K562 (cell line): Measurements from ENCODE around the gene CLCNKA. TPM values are rescaled to one million over a fixed set of nuclear protein-coding genes. Genes with fewer than 3 reads are reported as not detected.

Experiments used
- ATAC-seq: fragments of 200-7000 bp; cut with Tn5 transposase; 3 replicates; pipeline ENCODE4 v1.9.1; 2020; ENCODE audit warnings: moderate library complexity
- BruUV-seq: library from RNA; stranded (reverse); fragments of 400-500 nt; replicated peaks from 2 replicates; lab custom pipeline; 2021; lab: Mats Ljungman, UMichigan
- CTCF ChIA-PET: fragments of 300-600 bp; formaldehyde crosslinking; extraction: SDS; loops from one replicate; lab custom pipeline; 2021; ENCODE audit warnings: low intra/inter-chr PET ratio; lab: Yijun Ruan, JAX
- POLR2A ChIA-PET: fragments of 300-600, 350-650 bp; sonication (Branson Sonifier 250); formaldehyde crosslinking; extraction: SDS; loops from one replicate; lab custom pipeline; 2021; ENCODE audit warnings: antibody characterized with exemption, inconsistent platforms; lab: Yijun Ruan, JAX
- DNase-seq, 4 experiments: peaks; one replicate each; pipeline versions ENCODE4 v3.0.0 to v3.0.0-alpha.2; 2011 to 2018; ENCODE audit warnings: low spot score in 3 of 4, mixed read lengths in 3 of 4; ENCODE audit errors: extremely low read depth in 1 of 4
- FAIRE-seq: peaks from 2 replicates; lab custom pipeline; 2011; peaks lifted over from hg19 to GRCh38; lab: Jason Lieb, UNC
- H2AFZ ChIP-seq: 2 replicates; pipeline ENCODE4 v1.6.0; 2011; ENCODE audit warnings: low read depth, low read length, control low read depth, inconsistent platforms
- H3K27ac ChIP-seq: fragments of 200-600 bp; 3 replicates; pipeline ENCODE4 v1.8.0; 2011; ENCODE audit warnings: low read depth, mild to moderate bottlenecking, control low read depth, inconsistent platforms, low read length, moderate library complexity, mixed read lengths; ENCODE audit errors: extremely low read depth
- H3K27me3 ChIP-seq, 2 experiments: fragments of 300-600 bp in 1 of 2; 2 replicates in 1 of 2; 3 replicates in 1 of 2; pipeline versions ENCODE4 v1.6.0 to v1.8.0; 2011; ENCODE audit warnings: inconsistent platforms in 2 of 2, low read length in 2 of 2, mild to moderate bottlenecking in 1 of 2, mixed read lengths in 1 of 2, moderate library complexity in 1 of 2; ENCODE audit not compliant: control insufficient read depth in 2 of 2, insufficient read depth in 2 of 2
- H3K36me3 ChIP-seq: fragments of 300-600 bp; 3 replicates; pipeline ENCODE4 v1.8.0; 2011; ENCODE audit warnings: mild to moderate bottlenecking, low read length, inconsistent platforms; ENCODE audit not compliant: control insufficient read depth, insufficient read depth
- H3K4me1 ChIP-seq, 2 experiments: fragments of 200-600 bp in 1 of 2; replicated peaks in 1 of 2; 2 replicates in 1 of 2; 3 replicates in 1 of 2; pipeline versions ENCODE4 v1.5.1 to v1.8.0; 2011; ENCODE audit warnings: inconsistent platforms in 2 of 2, low read length in 2 of 2, mild to moderate bottlenecking in 1 of 2, mixed read lengths in 1 of 2, moderate library complexity in 1 of 2; ENCODE audit not compliant: control insufficient read depth in 2 of 2, insufficient read depth in 2 of 2
- H3K4me2 ChIP-seq: 2 replicates; pipeline ENCODE4 v1.6.1; 2011; ENCODE audit warnings: low read length, control low read depth, inconsistent platforms, mixed read lengths; ENCODE audit not compliant: insufficient read depth
- H3K4me3 ChIP-seq: fragments of 200-600 bp; sonication (generic), shearing (Covaris generic); 2 replicates; pipeline ENCODE4 v1.5.1; 2016; ENCODE audit warnings: control low read depth, inconsistent platforms
- H3K79me2 ChIP-seq: fragments of 200-600 bp; 3 replicates; pipeline ENCODE4 v1.8.0; 2011; ENCODE audit warnings: low read length, inconsistent platforms; ENCODE audit not compliant: control insufficient read depth, insufficient read depth
- H3K9ac ChIP-seq, 2 experiments: 2 replicates each; pipeline versions ENCODE4 v1.6.0 to v1.6.1; 2011; ENCODE audit warnings: low read depth in 2 of 2, low read length in 2 of 2, control low read depth in 1 of 2, inconsistent platforms in 1 of 2, mild to moderate bottlenecking in 1 of 2, mixed read lengths in 1 of 2; ENCODE audit not compliant: insufficient read depth in 1 of 2
- H3K9me1 ChIP-seq: one replicate; pipeline ENCODE4 v1.6.0; 2011; ENCODE audit warnings: inconsistent platforms, mild to moderate bottlenecking, low read length, moderate library complexity; ENCODE audit not compliant: control insufficient read depth, insufficient read depth
- H3K9me3 ChIP-seq: replicated peaks from 2 replicates; pipeline ENCODE4 v1.5.1; 2011; ENCODE audit warnings: low read depth, low read length, inconsistent platforms; ENCODE audit not compliant: control insufficient read depth, insufficient read depth
- H4K20me1 ChIP-seq: replicated peaks from 2 replicates; pipeline ENCODE4 v1.6.1; 2011; ENCODE audit warnings: low read length, inconsistent platforms, mixed read lengths; ENCODE audit not compliant: control insufficient read depth, insufficient read depth
- BRD4 ChIP-seq: fragments of 200-600 bp; sonication (generic); IDR thresholded peaks from 2 replicates; pipeline ENCODE4 v1.6.1; 2017; ENCODE audit warnings: inconsistent platforms
- CBX2 ChIP-seq: fragments of 200-600 bp; sonication (generic); IDR thresholded peaks from one replicate; pipeline ENCODE4 v1.6.1; 2012; ENCODE audit warnings: mild to moderate bottlenecking, low read length, inconsistent platforms; ENCODE audit not compliant: insufficient read depth, poor library complexity, severe bottlenecking
- CREB1 ChIP-seq, 2 experiments: sonication (generic) in 1 of 2; formaldehyde crosslinking in 1 of 2; IDR thresholded peaks; 2 replicates each; pipeline versions ENCODE4 v1.6.1 to v1.8.0; 2012 to 2022; ENCODE audit warnings: inconsistent platforms in 1 of 2, mild to moderate bottlenecking in 1 of 2, missing genetic modification reagents in 1 of 2, moderate library complexity in 1 of 2
- DACH1 ChIP-seq: fragments of 450-650 bp; IDR thresholded peaks from 2 replicates; pipeline ENCODE4 v1.6.1; 2018; ENCODE audit not compliant: partially characterized antibody
- KDM1A ChIP-seq, 2 experiments: fragments of 450-650 bp; IDR thresholded peaks; 2 replicates each; pipeline ENCODE4 v1.6.1; 2016; ENCODE audit warnings: mild to moderate bottlenecking in 2 of 2
- REST ChIP-seq, 2 experiments: fragments of 450-650 bp; formaldehyde crosslinking in 1 of 2; IDR thresholded peaks; 2 replicates each; pipeline versions ENCODE4 v1.4.0 to v1.6.1; 2014 to 2020; ENCODE audit warnings: mild to moderate bottlenecking in 2 of 2, borderline replicate concordance in 1 of 2, low read depth in 1 of 2
- TAF15 ChIP-seq: fragments of 200-400 bp; formaldehyde crosslinking; IDR thresholded peaks from 2 replicates; pipeline ENCODE4 v1.6.1; 2017; ENCODE audit warnings: mild to moderate bottlenecking, low read depth, low read length, moderate library complexity
- TAL1 ChIP-seq: fragments of 450-650 bp; IDR thresholded peaks from 2 replicates; pipeline ENCODE4 v1.6.1; 2016; ENCODE audit warnings: mild to moderate bottlenecking
- TEAD4 ChIP-seq, 2 experiments: sonication (generic) in 1 of 2; formaldehyde crosslinking in 1 of 2; IDR thresholded peaks; 2 replicates each; pipeline versions ENCODE4 v1.6.1 to v1.8.0; 2012 to 2022; ENCODE audit warnings: borderline replicate concordance in 1 of 2, inconsistent platforms in 1 of 2, low read length in 1 of 2, mild to moderate bottlenecking in 1 of 2, missing genetic modification reagents in 1 of 2
- ZFP36 ChIP-seq: fragments of 150-350 bp; IDR thresholded peaks from 2 replicates; pipeline ENCODE4 v1.6.1; 2018; ENCODE audit warnings: low read length, low read depth; ENCODE audit not compliant: partially characterized antibody
- ZNF217 ChIP-seq: sonication (generic); formaldehyde crosslinking; IDR thresholded peaks from 2 replicates; pipeline ENCODE4 v1.8.0; 2022; ENCODE audit warnings: mild to moderate bottlenecking, missing genetic modification reagents
- ZNF253 ChIP-seq: fragments of 250-450 bp; sonication (Bioruptor Pico); conservative IDR thresholded peaks from 2 replicates; pipeline ENCODE4 v1.6.1; 2021; ENCODE audit warnings: mild to moderate bottlenecking
- ZNF551 ChIP-seq: fragments of 250-450 bp; sonication (Bioruptor Pico); IDR thresholded peaks from 2 replicates; pipeline ENCODE4 v1.5.0; 2021; ENCODE audit warnings: mild to moderate bottlenecking, moderate library complexity
- WGBS: fragments of 100-300 bp; shearing (Covaris generic); methylation state at CpG from one replicate; pipeline ENCODE4 v1.1.6; 2016; ENCODE audit warnings: low coverage, mixed read lengths; ENCODE audit not compliant: insufficient coverage; ENCODE audit errors: missing lambda C conversion rate; 5-methylcytosine and 5-hydroxymethylcytosine counted together
- in situ Hi-C: fragments of 300-500 bp; cut with MboI; formaldehyde crosslinking; loops from 4 replicates; pipeline ENCODE4 v1.15.0; 2018; ENCODE audit warnings: inconsistent platforms, mixed read lengths
- intact Hi-C: fragments of 100-400 bp; cut with micrococcal nuclease; formaldehyde crosslinking; loops from 2 replicates; pipeline ENCODE4 v1.14.2; 2022
- polyA plus RNA-seq, 8 experiments: library from polyadenylated mRNA; depleted of rRNA in 4 of 8; stranded (reverse) in 5 of 8; unstranded in 3 of 8; fragments of >200 nt; fragmentation: Nextera tagmentation in 2 of 8; fragmentation: Illumina TruSeq in 1 of 8; extraction: Ambion mirVana in 2 of 8; extraction: Trizol in 1 of 8; gene quantifications; 2 replicates each; pipeline versions ENCODE4 v1.2.1 to v1.2.3, GENCODE V29; 2011 to 2014; ENCODE audit warnings: inconsistent platforms in 1 of 8, missing spikeins in 1 of 8
- total RNA-seq, 7 experiments: library from RNA; depleted of rRNA in 6 of 7; stranded (reverse); fragments of >200 nt in 6 of 7; fragmentation: Illumina TruSeq in 2 of 7; extraction: Trizol in 2 of 7; gene quantifications; 2 replicates each; pipeline versions ENCODE4 v1.2.1 to v1.2.3, GENCODE V29; 2011 to 2021; ENCODE audit warnings: low replicate concordance in 1 of 7

CLCNKA gene
- total and polyA plus RNA-seq, 9 of the 15 experiments (the other 6 are each of a cell fraction or from before 2014, with no cell fraction given): 0.03 to 0.37 (median 0.10) TPM; not detected in 3

- H3K4me2 ChIP-seq: no peak overlapping the region
- in situ Hi-C loops (loop anchor here (5.0 kb wide), 3 partner anchors 105 to 280 kb away; no protein-coding TSS in a partner anchor), intact Hi-C loops (loop anchor here (1.0 to 5.0 kb wide), 4 partner anchors 70 to 285 kb away; partner anchors contain the start of gene SZRD1)
- DNase-seq: peak; percentile 85 to 89 (median 86)
- no TSS peak for BruUV-seq
- POLR2A ChIA-PET: interaction anchor here (0.6 to 1.6 kb wide), 8 partner anchors 11 to 520 kb away, joined by 3 to 4 read pairs (median 3); no protein-coding TSS in a partner anchor
- WGBS: 46% methylated on average over 9 of the region's 9 CpGs
- H3K9ac ChIP-seq: peak overlapping the region in 1 of 2 experiments; percentile 31; a peak in 1 of 4 replicates
- ATAC-seq: peak; percentile 87
- H3K9me3 ChIP-seq: no peaks in the 10 kb centered on the region
- CTCF ChIA-PET: interaction anchor here (0.5 to 9.0 kb wide), 6 partner anchors 64 to 281 kb away, joined by 3 to 208 read pairs (median 4); no protein-coding TSS in a partner anchor
- H3K27me3 ChIP-seq: no peaks in the 10 kb centered on the region
- no peaks in the 10 kb centered on the region for H4K20me1 ChIP-seq
- peak overlapping the region; percentile 20; the same call in 1 of the 2 replicates for H2AFZ ChIP-seq
- H3K9me1 ChIP-seq: no peaks in the 10 kb centered on the region
- no peak overlapping the region for H3K4me3 ChIP-seq
- FAIRE-seq: peak; percentile 96
- H3K36me3 ChIP-seq: no peaks in the 10 kb centered on the region
- peaks cover 6 to 19% of the 10 kb centered on the region in 2 experiments; a peak in 4 of 5 replicates for H3K4me1 ChIP-seq
- H3K79me2 ChIP-seq: no peaks in the 10 kb centered on the region
- H3K27ac ChIP-seq: no peak overlapping the region
- TF ChIP-seq ZNF551 (CRISPR knock-in tag): no peak
- TF ChIP-seq TAF15: no peak
- no peak for TF ChIP-seq ZNF253
- TF ChIP-seq REST (IDR thresholded peaks at IDR 0.05; ENCODE audit: borderline replicate concordance): peak; percentile 95
- TF ChIP-seq REST (CRISPR knock-in tag; IDR thresholded peaks at IDR 0.05; ENCODE audit: low read depth): no peak
- TF ChIP-seq TEAD4 (IDR thresholded peaks at IDR 0.05; ENCODE audit: low read length): peak; percentile 44; the same call in 1 of the 2 replicates
- no peak for TF ChIP-seq TEAD4 (CRISPR knock-in tag; IDR thresholded peaks at IDR 0.05; ENCODE audit: borderline replicate concordance)
- no peak for TF ChIP-seq CBX2
- TF ChIP-seq BRD4: no peak
- TF ChIP-seq KDM1A (IDR thresholded peaks at IDR 0.05): no peak
- no peak for TF ChIP-seq TAL1
- TF ChIP-seq ZNF217: no peak
- no peak for TF ChIP-seq DACH1
- no peak for TF ChIP-seq CREB1 (IDR thresholded peaks at IDR 0.05)
- TF ChIP-seq CREB1 (CRISPR knock-in tag; IDR thresholded peaks at IDR 0.05): 0 out of 2 replicates have a peak, but pooled peaks have one; percentile 40
- TF ChIP-seq ZFP36: no peak
Observed at GRCh38 chr1:16082283-16083038, 60.6 kb downstream of the CLCNKA start.
